ENCODE measurements around the gene DHRS7C. TPM values are rescaled to one million over a fixed set of nuclear protein-coding genes. Genes with fewer than 3 reads are reported as not detected.

DHRS7C gene
- total and polyA plus RNA-seq, 8 donors, result not detected

Other genes starting within 250 kb of the DHRS7C start
- gene STX8, start 215.8 kb downstream of the DHRS7C start, total RNA-seq, result 10 to 100 TPM; 26.9 to 37.4 (median 30.9) TPM
- gene STX8, start 215.8 kb downstream of the DHRS7C start, polyA plus RNA-seq, result 10 to 100 TPM; 32.6 to 33.0 TPM
- not detected for gene CFAP52, start 214.9 kb downstream of the DHRS7C start, total RNA-seq
- gene CFAP52, start 214.9 kb downstream of the DHRS7C start, polyA plus RNA-seq, result not detected
- gene USP43, start 146.1 kb downstream of the DHRS7C start, total RNA-seq, result 1 to 10 TPM; 2.6 to 5.7 (median 3.9) TPM
- gene USP43, start 146.1 kb downstream of the DHRS7C start, polyA plus RNA-seq, result 1 to 10 TPM; 4.6 to 5.1 TPM
- not detected for gene GSG1L2, start 30.5 kb upstream of the DHRS7C start, total RNA-seq
- not detected for gene GSG1L2, start 30.5 kb upstream of the DHRS7C start, polyA plus RNA-seq
- gene GLP2R, start 34.3 kb upstream of the DHRS7C start, total RNA-seq, result 1 to 10 TPM in 3 of 6 donors, under 1 TPM in 3; 0.39 to 1.7 (median 0.90) TPM
- 1 to 10 TPM in 1 of 2 donors, under 1 TPM in 1; 0.84 to 1.2 TPM for gene GLP2R, start 34.3 kb upstream of the DHRS7C start, polyA plus RNA-seq
- gene RCVRN, start 113.7 kb upstream of the DHRS7C start, total RNA-seq, result not detected
- under 1 TPM; 0.26 to 0.30 TPM for gene RCVRN, start 113.7 kb upstream of the DHRS7C start, polyA plus RNA-seq

Data from pancreas (tissue), 8 donors.